GM12874 (cell line): Measurements from ENCODE around the gene GNA14.

ENCODE experiments used
- CTCF ChIP-seq: IDR thresholded peaks from 2 replicates; pipeline ENCODE4 v1.5.1; 2011; ENCODE audit warnings: low read depth, mild to moderate bottlenecking, control low read depth, low read length, moderate library complexity; ENCODE audit not compliant: insufficient read depth

The GNA14 gene

GRCh38 chr9:77427256-77427927 is 220.7 kb downstream of the GNA14 start:
- no peak for TF ChIP-seq CTCF

DNA sequence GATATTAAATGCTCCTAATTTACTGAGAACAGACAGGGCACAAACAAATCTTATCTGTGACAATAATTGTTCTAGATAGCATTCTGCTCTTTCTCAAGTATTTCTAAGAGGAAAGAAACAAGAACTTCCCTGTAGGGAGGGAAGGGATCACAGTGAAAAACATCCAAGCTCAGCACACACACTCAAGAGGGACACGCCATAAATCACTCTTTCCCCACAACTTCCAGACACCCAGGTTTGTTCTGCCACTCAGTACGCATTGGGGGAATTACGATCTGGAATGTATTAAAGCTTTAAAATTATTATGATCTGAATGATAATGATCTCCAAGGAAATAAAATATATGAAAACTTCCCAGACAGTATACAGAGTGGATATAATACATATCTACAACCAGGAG is 221.4 kb downstream of the GNA14 start:
- TF ChIP-seq CTCF, result no peak

DNA sequence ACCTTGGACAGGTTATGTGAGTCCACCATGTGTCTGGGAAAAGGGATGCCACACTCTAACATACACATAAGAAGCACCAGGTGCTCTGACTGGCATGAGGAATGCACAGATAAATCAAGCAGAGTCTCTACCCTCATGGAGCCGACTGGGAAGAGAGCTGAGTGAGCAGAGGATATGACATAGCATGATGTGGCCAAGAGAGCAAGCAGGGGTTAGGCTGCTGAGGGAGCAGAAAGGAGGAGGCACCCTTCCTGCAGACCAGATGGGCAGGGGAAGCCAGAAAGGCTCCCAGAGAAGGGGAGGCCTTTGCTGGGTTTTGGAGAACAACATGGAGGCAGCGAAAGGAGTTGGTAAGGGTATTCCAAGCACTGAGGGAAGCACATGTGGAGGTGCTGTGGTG is 223.1 kb downstream of the GNA14 start:
- TF ChIP-seq CTCF, result no peak

- TF ChIP-seq CTCF, result no peak
Measured at GRCh38 chr9:77423841-77424240, 224.3 kb downstream of the GNA14 start.

GRCh38 chr9:77422969-77423368 is 225.2 kb downstream of the GNA14 start:
- TF ChIP-seq CTCF, result no peak

GRCh38 chr9:77421506-77422265 is 226.4 kb downstream of the GNA14 start:
- no peak for TF ChIP-seq CTCF

DNA sequence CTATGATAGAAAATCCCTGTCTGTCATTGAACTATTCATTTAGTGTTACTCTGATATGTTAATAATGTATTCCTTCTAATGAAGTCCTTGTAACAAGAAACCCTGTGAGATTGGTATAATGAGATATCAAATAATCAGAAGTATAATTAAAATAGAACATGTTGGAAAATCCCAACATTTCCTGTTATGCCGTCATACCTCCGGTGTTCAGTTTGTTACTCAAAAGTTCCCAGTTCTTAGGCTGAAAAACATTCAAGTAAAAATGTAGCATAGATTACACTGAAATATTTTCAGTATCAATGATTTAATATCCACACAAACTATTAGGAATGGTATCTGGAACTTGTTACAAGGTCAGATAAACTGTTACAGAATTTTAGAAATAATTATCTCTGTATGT is 227.5 kb downstream of the GNA14 start:
- no peak for TF ChIP-seq CTCF
